Lower leg skin (tissue), 3 donors: Measurements from ENCODE around the gene ALOX5.

Experiments used
- CTCF ChIP-seq, 3 donors: fragments of 450-650 bp; IDR thresholded peaks; one replicate each; pipeline ENCODE4 v1.5.1; 2016; ENCODE audit warnings: antibody characterized with exemption in 3 of 3, mild to moderate bottlenecking in 3 of 3, moderate library complexity in 2 of 3
- POLR2A ChIP-seq, 2 donors: fragments of 450-650 bp; IDR thresholded peaks; one replicate each; pipeline ENCODE4 v1.6.1; 2016 to 2017; ENCODE audit warnings: antibody characterized with exemption in 2 of 2, mild to moderate bottlenecking in 1 of 2, moderate library complexity in 1 of 2

GRCh38 chr10:45487735-45488134 lies 113.7 kb downstream of the ALOX5 start:
- TF ChIP-seq CTCF (IDR thresholded peaks at IDR 0.05) (no peak), POLR2A (IDR thresholded peaks at IDR 0.05) (no peak)
